GM23338 (cell line): ENCODE measurements around the gene FOXC2. TPM values are rescaled to one million over a fixed set of nuclear protein-coding genes. Genes with fewer than 3 reads are reported as not detected.

ENCODE experiments used
- ATAC-seq: fragments of 200-7000 bp; cut with Tn5 transposase; 3 replicates; pipeline ENCODE4 v1.9.1; 2020
- DNase-seq: peaks from one replicate; pipeline ENCODE4 v3.0.0-alpha.2; 2015; ENCODE audit warnings: low spot score
- H2AFZ ChIP-seq: fragments of 200-600 bp; sonication (generic); 2 replicates; pipeline ENCODE4 v1.8.0; 2016; ENCODE audit warnings: antibody characterized with exemption, mild to moderate bottlenecking, moderate library complexity
- H3F3A ChIP-seq: fragments of 200-600 bp; sonication (generic); replicated peaks from 2 replicates; pipeline ENCODE4 v1.8.0; 2017; ENCODE audit warnings: antibody characterized with exemption, mixed run types, low read depth
- H3K27ac ChIP-seq: fragments of 200-600 bp; sonication (generic); 2 replicates; pipeline ENCODE4 v1.6.1; 2016; ENCODE audit warnings: low read depth
- H3K27me3 ChIP-seq: fragments of 200-600 bp; sonication (generic); 2 replicates; pipeline ENCODE4 v1.8.0; 2016; ENCODE audit warnings: mild to moderate bottlenecking, mixed run types, moderate library complexity; ENCODE audit not compliant: insufficient read depth
- H3K36me3 ChIP-seq: fragments of 200-600 bp; sonication (generic); 2 replicates; pipeline ENCODE4 v1.8.0; 2016; ENCODE audit warnings: mild to moderate bottlenecking; ENCODE audit not compliant: insufficient read depth
- H3K4me1 ChIP-seq: fragments of 200-600 bp; sonication (generic); 2 replicates; pipeline ENCODE4 v1.8.0; 2016; ENCODE audit warnings: mild to moderate bottlenecking, moderate library complexity; ENCODE audit not compliant: insufficient read depth
- H3K4me2 ChIP-seq: fragments of 200-600 bp; sonication (generic); 2 replicates; pipeline ENCODE4 v1.7.1; 2017; ENCODE audit warnings: mixed run types
- H3K4me3 ChIP-seq: fragments of 200-600 bp; sonication (generic); 2 replicates; pipeline ENCODE4 v1.6.1; 2016; ENCODE audit warnings: mixed run types
- H3K79me2 ChIP-seq: fragments of 200-600 bp; sonication (generic); replicated peaks from 2 replicates; pipeline ENCODE4 v1.8.0; 2017; ENCODE audit warnings: mild to moderate bottlenecking; ENCODE audit not compliant: insufficient read depth
- H3K9me2 ChIP-seq: fragments of 200-600 bp; sonication (generic); 2 replicates; pipeline ENCODE4 v1.8.0; 2017; ENCODE audit not compliant: insufficient read depth
- H4K20me1 ChIP-seq: fragments of 200-600 bp; sonication (generic); replicated peaks from 2 replicates; pipeline ENCODE4 v1.8.0; 2017; ENCODE audit warnings: mild to moderate bottlenecking; ENCODE audit not compliant: insufficient read depth
- H3K27ac Mint-ChIP-seq: 2 replicates; pipeline ENCODE4 v1.8.0; 2020; ENCODE audit warnings: inconsistent platforms, mild to moderate bottlenecking, moderate library complexity, mixed read lengths
- H3K27me3 Mint-ChIP-seq: 3 replicates; pipeline ENCODE4 v1.8.0; 2022; ENCODE audit warnings: low read depth, mild to moderate bottlenecking, moderate library complexity, mixed read lengths, inconsistent platforms; ENCODE audit not compliant: insufficient read depth, poor library complexity
- H3K36me3 Mint-ChIP-seq: 3 replicates; pipeline ENCODE4 v1.8.0; 2021; ENCODE audit warnings: low read depth, mild to moderate bottlenecking, inconsistent platforms, moderate library complexity, mixed read lengths
- H3K4me1 Mint-ChIP-seq: 3 replicates; pipeline ENCODE4 v1.8.0; 2020; ENCODE audit warnings: mild to moderate bottlenecking, inconsistent platforms, mixed read lengths
- H3K4me3 Mint-ChIP-seq: 3 replicates; pipeline ENCODE4 v1.8.0; 2021; ENCODE audit warnings: moderate library complexity, mild to moderate bottlenecking, inconsistent platforms, mixed read lengths
- H3K9me3 Mint-ChIP-seq: 3 replicates; pipeline ENCODE4 v1.8.0; 2020; ENCODE audit warnings: moderate library complexity, mild to moderate bottlenecking, inconsistent platforms, mixed read lengths
- CREB1 ChIP-seq: fragments of 250-450 bp; sonication (Bioruptor Pico); IDR thresholded peaks from 2 replicates; pipeline ENCODE4 v1.5.0; 2020; ENCODE audit warnings: low read depth, mild to moderate bottlenecking, moderate library complexity
- CTCF ChIP-seq, 2 experiments: fragments of 200-600 bp in 1 of 2; sonication (generic) in 1 of 2; conservative IDR thresholded peaks; 2 replicates each; pipeline versions ENCODE4 v1.5.1 to v1.6.1; 2016 to 2017; ENCODE audit warnings: antibody characterized with exemption in 2 of 2, low read depth in 2 of 2, mild to moderate bottlenecking in 2 of 2, moderate library complexity in 1 of 2
- ETS1 ChIP-seq: IDR thresholded peaks from 2 replicates; pipeline ENCODE4 v1.6.1; 2016; ENCODE audit warnings: antibody characterized with exemption
- EZH2 ChIP-seq: fragments of 200-600 bp; sonication (generic); IDR thresholded peaks from one replicate; pipeline ENCODE4 v1.8.0; 2017; ENCODE audit warnings: antibody characterized with exemption, mild to moderate bottlenecking, low read depth; ENCODE audit not compliant: unreplicated experiment
- EZH2phosphoT487 ChIP-seq: fragments of 200-600 bp; sonication (generic); IDR thresholded peaks from one replicate; pipeline ENCODE4 v1.8.1; 2018; ENCODE audit warnings: antibody characterized with exemption; ENCODE audit not compliant: unreplicated experiment
- JUNB ChIP-seq: IDR thresholded peaks from one replicate; pipeline ENCODE4 v1.6.1; 2016; ENCODE audit warnings: antibody characterized with exemption; ENCODE audit not compliant: unreplicated experiment
- NANOG ChIP-seq: IDR thresholded peaks from 2 replicates; pipeline ENCODE4 v1.6.1; 2016; ENCODE audit warnings: antibody characterized with exemption, borderline replicate concordance
- POLR2AphosphoS5 ChIP-seq: IDR thresholded peaks from 2 replicates; pipeline ENCODE4 v1.6.1; 2016; ENCODE audit warnings: antibody characterized with exemption, low read depth
- REST ChIP-seq: IDR thresholded peaks from one replicate; pipeline ENCODE4 v1.6.1; 2018; ENCODE audit warnings: antibody characterized with exemption; ENCODE audit not compliant: unreplicated experiment
- STAT1 ChIP-seq: IDR thresholded peaks from one replicate; pipeline ENCODE4 v1.6.1; 2016; ENCODE audit warnings: antibody characterized with exemption; ENCODE audit not compliant: unreplicated experiment
- ZNF114 ChIP-seq: fragments of 250-450 bp; sonication (Bioruptor Pico); IDR thresholded peaks from 2 replicates; pipeline ENCODE4 v1.5.0; 2020; ENCODE audit warnings: mild to moderate bottlenecking, moderate library complexity
- ZNF331 ChIP-seq: fragments of 250-450 bp; sonication (Bioruptor Pico); IDR thresholded peaks from 2 replicates; pipeline ENCODE4 v1.5.0; 2020; ENCODE audit warnings: low read depth, mild to moderate bottlenecking, moderate library complexity
- ZNF462 ChIP-seq: fragments of 250-450 bp; sonication (Bioruptor Pico); IDR thresholded peaks from 2 replicates; pipeline ENCODE4 v1.5.0; 2020; ENCODE audit warnings: mild to moderate bottlenecking, moderate library complexity
- polyA plus RNA-seq: library from polyadenylated mRNA; unstranded; fragments of >200 nt; fragmentation: Nextera tagmentation; extraction: Ambion mirVana; gene quantifications from 2 replicates; pipeline ENCODE4 v1.2.1, GENCODE V29; 2016
- total RNA-seq: library from RNA; depleted of rRNA; stranded (reverse); fragments of >200 nt; shearing (Covaris generic); gene quantifications from 2 replicates; pipeline ENCODE4 v1.2.3, GENCODE V29; 2014

FOXC2 gene
- total and polyA plus RNA-seq, 2 experiments from 2014 or later, result 0.16 TPM; not detected in 1

- Histone ChIP-seq H2AFZ (no peak overlapping the region), H3K27me3 (peaks cover 42% of the 10 kb centered on the region), H4K20me1 (no peaks in the 10 kb centered on the region; the same call in 1 of the 2 replicates), H3K4me3 (no peak overlapping the region), H3K36me3 (no peaks in the 10 kb centered on the region), H3K4me1 (peaks cover 8% of the 10 kb centered on the region; the same call in 1 of the 2 replicates), H3K4me2 (no peak overlapping the region), H3K27ac (no peak overlapping the region), H3F3A (no peaks in the 10 kb centered on the region), H3K79me2 (no peaks in the 10 kb centered on the region), H3K9me2 (no peaks in the 10 kb centered on the region)
- peaks cover 57% of the 10 kb centered on the region for H3K27me3 Mint-ChIP-seq
- H3K36me3 Mint-ChIP-seq, result no peaks in the 10 kb centered on the region
- DNase-seq, result no peak
- no peak for TF ChIP-seq EZH2
- TF ChIP-seq ZNF462 (CRISPR knock-in tag), result no peak
- no peak for TF ChIP-seq REST
- TF ChIP-seq CREB1 (CRISPR knock-in tag), result no peak
- TF ChIP-seq ZNF331 (CRISPR knock-in tag), result no peak
- no peak for TF ChIP-seq EZH2phosphoT487
- no peak for TF ChIP-seq STAT1
- TF ChIP-seq POLR2AphosphoS5, result no peak
- no peak for TF ChIP-seq CTCF (conservative IDR thresholded peaks at IDR 0.05; ENCODE audit: low read depth in 2 of 2)
- TF ChIP-seq ZNF114, result no peak
- TF ChIP-seq JUNB, result no peak
- no peak for TF ChIP-seq NANOG
- no peak for TF ChIP-seq ETS1
- H3K4me3 Mint-ChIP-seq, result no peak overlapping the region
- H3K9me3 Mint-ChIP-seq, result no peaks in the 10 kb centered on the region; the same call in 2 of the 3 replicates
- ATAC-seq, result no peak
- peaks cover 7% of the 10 kb centered on the region for H3K4me1 Mint-ChIP-seq
- H3K27ac Mint-ChIP-seq, result no peak overlapping the region
Observed at GRCh38 chr16:86520317-86521210, 46.1 kb upstream of the FOXC2 start.
